Measurements from ENCODE around the gene SCTR. TPM values are rescaled to one million over a fixed set of nuclear protein-coding genes. Genes with fewer than 3 reads are reported as not detected.

The SCTR gene
- total and polyA plus RNA-seq, 2 of the 13 experiments (the other 11 are each of a cell fraction or from before 2014, with no cell fraction given): not detected

- Histone ChIP-seq H3K9me3 (ENCODE audit: low read length) (no peaks in the 10 kb centered on the region), H3K79me2 (ENCODE audit: insufficient read depth, low read length) (no peaks in the 10 kb centered on the region), H2AFZ (ENCODE audit: low read length) (no peak overlapping the region), H3K36me3 (replicated peaks in 1 of 2; ENCODE audit: control insufficient read depth in 1 of 2, insufficient read depth in 2 of 2, low read length in 2 of 2) (no peaks in the 10 kb centered on the region), H3K9ac (ENCODE audit: insufficient read depth, low read depth, low read length) (no peak overlapping the region), H3K4me1 (ENCODE audit: insufficient read depth, low read length) (peaks cover 8% of the 10 kb centered on the region), H3K27ac (ENCODE audit: extremely low read length, insufficient read depth, low read length) (no peak overlapping the region), H3K4me2 (ENCODE audit: low read depth, low read length) (no peak overlapping the region), H4K20me1 (ENCODE audit: insufficient read depth, low read length) (no peaks in the 10 kb centered on the region), H3K4me3 (replicated peaks in 1 of 3; ENCODE audit: insufficient read depth in 1 of 3, low read depth in 2 of 3, low read length in 3 of 3) (no peak overlapping the region), H3K27me3 (ENCODE audit: control insufficient read depth in 1 of 2, insufficient read depth in 2 of 2, low read length in 2 of 2) (peaks cover 5 to 55% of the 10 kb centered on the region in 2 experiments)
- BruUV-seq (replicated peaks): no TSS peak
- no peak for DNase-seq (ENCODE audit: low spot score)
- intact Hi-C loops (cut with micrococcal nuclease; ENCODE audit: unreplicated experiment) (no loop called here), in situ Hi-C loops (cut with HindIII; ENCODE audit: extremely low pct_ligation_motif_present, low pct_unique_long_range_greater_than_20kb) (no loop called here)
- ChIA-PET CTCF (ENCODE audit: low intra/inter-chr PET ratio, low total read pairs) (no interaction called here), POLR2A (no interaction called here)
- ATAC-seq: no peak; the same call in 2 of the 3 replicates
- no peak for TF ChIP-seq MYC (CRISPR knock-in tag; IDR thresholded peaks at IDR 0.05; ENCODE audit: borderline replicate concordance)
- no peak for TF ChIP-seq SAFB2 (CRISPR knock-in tag; IDR thresholded peaks at IDR 0.05; ENCODE audit: borderline replicate concordance, low read depth)
- TF ChIP-seq ZNF143 (CRISPR knock-in tag; IDR thresholded peaks at IDR 0.05): no peak
- TF ChIP-seq ZNF343 (CRISPR knock-in tag; IDR thresholded peaks at IDR 0.05): no peak
- TF ChIP-seq, protein P1, sequence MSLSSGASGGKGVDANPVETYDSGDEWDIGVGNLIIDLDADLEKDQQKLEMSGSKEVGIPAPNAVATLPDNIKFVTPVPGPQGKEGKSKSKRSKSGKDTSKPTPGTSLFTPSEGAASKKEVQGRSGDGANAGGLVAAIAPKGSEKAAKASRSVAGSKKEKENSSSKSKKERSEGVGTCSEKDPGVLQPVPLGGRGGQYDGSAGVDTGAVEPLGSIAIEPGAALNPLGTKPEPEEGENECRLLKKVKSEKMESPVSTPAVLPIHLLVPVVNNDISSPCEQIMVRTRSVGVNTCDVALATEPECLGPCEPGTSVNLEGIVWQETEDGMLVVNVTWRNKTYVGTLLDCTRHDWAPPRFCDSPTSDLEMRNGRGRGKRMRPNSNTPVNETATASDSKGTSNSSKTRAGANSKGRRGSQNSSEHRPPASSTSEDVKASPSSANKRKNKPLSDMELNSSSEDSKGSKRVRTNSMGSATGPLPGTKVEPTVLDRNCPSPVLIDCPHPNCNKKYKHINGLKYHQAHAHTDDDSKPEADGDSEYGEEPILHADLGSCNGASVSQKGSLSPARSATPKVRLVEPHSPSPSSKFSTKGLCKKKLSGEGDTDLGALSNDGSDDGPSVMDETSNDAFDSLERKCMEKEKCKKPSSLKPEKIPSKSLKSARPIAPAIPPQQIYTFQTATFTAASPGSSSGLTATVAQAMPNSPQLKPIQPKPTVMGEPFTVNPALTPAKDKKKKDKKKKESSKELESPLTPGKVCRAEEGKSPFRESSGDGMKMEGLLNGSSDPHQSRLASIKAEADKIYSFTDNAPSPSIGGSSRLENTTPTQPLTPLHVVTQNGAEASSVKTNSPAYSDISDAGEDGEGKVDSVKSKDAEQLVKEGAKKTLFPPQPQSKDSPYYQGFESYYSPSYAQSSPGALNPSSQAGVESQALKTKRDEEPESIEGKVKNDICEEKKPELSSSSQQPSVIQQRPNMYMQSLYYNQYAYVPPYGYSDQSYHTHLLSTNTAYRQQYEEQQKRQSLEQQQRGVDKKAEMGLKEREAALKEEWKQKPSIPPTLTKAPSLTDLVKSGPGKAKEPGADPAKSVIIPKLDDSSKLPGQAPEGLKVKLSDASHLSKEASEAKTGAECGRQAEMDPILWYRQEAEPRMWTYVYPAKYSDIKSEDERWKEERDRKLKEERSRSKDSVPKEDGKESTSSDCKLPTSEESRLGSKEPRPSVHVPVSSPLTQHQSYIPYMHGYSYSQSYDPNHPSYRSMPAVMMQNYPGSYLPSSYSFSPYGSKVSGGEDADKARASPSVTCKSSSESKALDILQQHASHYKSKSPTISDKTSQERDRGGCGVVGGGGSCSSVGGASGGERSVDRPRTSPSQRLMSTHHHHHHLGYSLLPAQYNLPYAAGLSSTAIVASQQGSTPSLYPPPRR (CRISPR knock-in tag; IDR thresholded peaks at IDR 0.05; ENCODE audit: borderline replicate concordance): no peak
- TF ChIP-seq, protein P2, sequence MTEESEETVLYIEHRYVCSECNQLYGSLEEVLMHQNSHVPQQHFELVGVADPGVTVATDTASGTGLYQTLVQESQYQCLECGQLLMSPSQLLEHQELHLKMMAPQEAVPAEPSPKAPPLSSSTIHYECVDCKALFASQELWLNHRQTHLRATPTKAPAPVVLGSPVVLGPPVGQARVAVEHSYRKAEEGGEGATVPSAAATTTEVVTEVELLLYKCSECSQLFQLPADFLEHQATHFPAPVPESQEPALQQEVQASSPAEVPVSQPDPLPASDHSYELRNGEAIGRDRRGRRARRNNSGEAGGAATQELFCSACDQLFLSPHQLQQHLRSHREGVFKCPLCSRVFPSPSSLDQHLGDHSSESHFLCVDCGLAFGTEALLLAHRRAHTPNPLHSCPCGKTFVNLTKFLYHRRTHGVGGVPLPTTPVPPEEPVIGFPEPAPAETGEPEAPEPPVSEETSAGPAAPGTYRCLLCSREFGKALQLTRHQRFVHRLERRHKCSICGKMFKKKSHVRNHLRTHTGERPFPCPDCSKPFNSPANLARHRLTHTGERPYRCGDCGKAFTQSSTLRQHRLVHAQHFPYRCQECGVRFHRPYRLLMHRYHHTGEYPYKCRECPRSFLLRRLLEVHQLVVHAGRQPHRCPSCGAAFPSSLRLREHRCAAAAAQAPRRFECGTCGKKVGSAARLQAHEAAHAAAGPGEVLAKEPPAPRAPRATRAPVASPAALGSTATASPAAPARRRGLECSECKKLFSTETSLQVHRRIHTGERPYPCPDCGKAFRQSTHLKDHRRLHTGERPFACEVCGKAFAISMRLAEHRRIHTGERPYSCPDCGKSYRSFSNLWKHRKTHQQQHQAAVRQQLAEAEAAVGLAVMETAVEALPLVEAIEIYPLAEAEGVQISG (CRISPR knock-in tag; IDR thresholded peaks at IDR 0.05): no peak
- TF ChIP-seq NR1H2 (CRISPR knock-in tag; IDR thresholded peaks at IDR 0.05; ENCODE audit: borderline replicate concordance, low read depth): no peak
- TF ChIP-seq THAP8 (CRISPR knock-in tag; IDR thresholded peaks at IDR 0.05; ENCODE audit: borderline replicate concordance): no peak
- no peak for TF ChIP-seq TEAD2 (CRISPR knock-in tag; IDR thresholded peaks at IDR 0.05)
- no peak for TF ChIP-seq TAF1 (CRISPR knock-in tag; IDR thresholded peaks at IDR 0.05)
- FAIRE-seq: no peak
- 40% methylated on average over 12 of the region's 12 CpGs for WGBS (ENCODE audit: low lambda C conversion rate)
Measured at GRCh38 chr2:119453972-119454593, 70.2 kb downstream of the SCTR start.
